Hepatocyte (in vitro differentiated cells): Measurements from ENCODE around the gene DDN. TPM values are rescaled to one million over a fixed set of nuclear protein-coding genes. Genes with fewer than 3 reads are reported as not detected.

Experiments
- DNase-seq: peaks from one replicate; pipeline ENCODE4 v3.0.0-alpha.2; 2016; ENCODE audit warnings: low spot score
- H2AFZ ChIP-seq: fragments of 200-600 bp; sonication (generic); 2 replicates; pipeline ENCODE4 v1.6.0; 2016; ENCODE audit warnings: antibody characterized with exemption, mild to moderate bottlenecking
- H3K27ac ChIP-seq: fragments of 200-600 bp; sonication (generic); 2 replicates; pipeline ENCODE4 v1.5.1; 2016; ENCODE audit warnings: mild to moderate bottlenecking
- H3K27me3 ChIP-seq: fragments of 200-600 bp; sonication (generic); 2 replicates; pipeline ENCODE4 v1.6.1; 2016
- H3K36me3 ChIP-seq: fragments of 200-600 bp; sonication (generic); replicated peaks from 2 replicates; pipeline ENCODE4 v1.5.1; 2016; ENCODE audit warnings: low read depth; ENCODE audit not compliant: insufficient read depth
- H3K4me1 ChIP-seq: fragments of 200-600 bp; sonication (generic); 2 replicates; pipeline ENCODE4 v1.5.1; 2016; ENCODE audit warnings: mild to moderate bottlenecking, moderate library complexity; ENCODE audit not compliant: insufficient read depth
- H3K4me2 ChIP-seq: fragments of 200-600 bp; sonication (generic); 2 replicates; pipeline ENCODE4 v1.6.0; 2016
- H3K4me3 ChIP-seq: fragments of 200-600 bp; sonication (generic); 2 replicates; pipeline ENCODE4 v1.5.1; 2016; ENCODE audit warnings: mild to moderate bottlenecking
- H3K79me2 ChIP-seq: fragments of 200-600 bp; sonication (generic); 2 replicates; pipeline ENCODE4 v1.6.0; 2017; ENCODE audit warnings: mild to moderate bottlenecking
- H3K9me2 ChIP-seq: fragments of 200-600 bp; sonication (generic); replicated peaks from 2 replicates; pipeline ENCODE4 v1.6.0; 2017; ENCODE audit warnings: mild to moderate bottlenecking; ENCODE audit not compliant: insufficient read depth
- H3K9me3 ChIP-seq: fragments of 200-600 bp; sonication (generic); 2 replicates; pipeline ENCODE4 v1.5.1; 2016; ENCODE audit warnings: low read depth, mild to moderate bottlenecking
- H4K20me1 ChIP-seq: fragments of 200-600 bp; sonication (generic); 2 replicates; pipeline ENCODE4 v1.6.0; 2016; ENCODE audit warnings: mild to moderate bottlenecking; ENCODE audit not compliant: insufficient read depth, poor library complexity, severe bottlenecking
- EZH2 ChIP-seq: fragments of 200-600 bp; sonication (generic); IDR thresholded peaks from 2 replicates; pipeline ENCODE4 v1.6.1; 2016; ENCODE audit warnings: antibody characterized with exemption, mild to moderate bottlenecking, borderline replicate concordance
- EZH2phosphoT487 ChIP-seq: fragments of 200-600 bp; sonication (generic); IDR thresholded peaks from one replicate; pipeline ENCODE4 v1.6.1; 2018; ENCODE audit warnings: antibody characterized with exemption, mild to moderate bottlenecking, low read depth, moderate library complexity; ENCODE audit not compliant: unreplicated experiment, severe bottlenecking
- WGBS: methylation state at CpG from one replicate; pipeline ENCODE4 v1.1.6; 2016; ENCODE audit warnings: low lambda C conversion rate; ENCODE audit errors: missing lambda C conversion rate; 5-methylcytosine and 5-hydroxymethylcytosine counted together
- polyA plus RNA-seq: library from polyadenylated mRNA; unstranded; fragments of >200 nt; fragmentation: Nextera tagmentation; extraction: Ambion mirVana; gene quantifications from 2 replicates; pipeline ENCODE4 v1.2.1, GENCODE V29; 2016
- total RNA-seq: library from RNA; depleted of rRNA; stranded (reverse); fragments of >200 nt; gene quantifications from 2 replicates; pipeline ENCODE4 v1.2.3, GENCODE V29; 2014
- TF ChIP-seq, protein P1 (sequence below): fragments of 200-600 bp; sonication (generic); IDR thresholded peaks from 2 replicates; pipeline ENCODE4 v1.5.1; 2016; ENCODE audit warnings: antibody characterized with exemption, mild to moderate bottlenecking; ENCODE audit not compliant: poor library complexity

Gene DDN
- total and polyA plus RNA-seq, 2 experiments from 2014 or later, result 0.10 TPM; not detected in 1

DNA sequence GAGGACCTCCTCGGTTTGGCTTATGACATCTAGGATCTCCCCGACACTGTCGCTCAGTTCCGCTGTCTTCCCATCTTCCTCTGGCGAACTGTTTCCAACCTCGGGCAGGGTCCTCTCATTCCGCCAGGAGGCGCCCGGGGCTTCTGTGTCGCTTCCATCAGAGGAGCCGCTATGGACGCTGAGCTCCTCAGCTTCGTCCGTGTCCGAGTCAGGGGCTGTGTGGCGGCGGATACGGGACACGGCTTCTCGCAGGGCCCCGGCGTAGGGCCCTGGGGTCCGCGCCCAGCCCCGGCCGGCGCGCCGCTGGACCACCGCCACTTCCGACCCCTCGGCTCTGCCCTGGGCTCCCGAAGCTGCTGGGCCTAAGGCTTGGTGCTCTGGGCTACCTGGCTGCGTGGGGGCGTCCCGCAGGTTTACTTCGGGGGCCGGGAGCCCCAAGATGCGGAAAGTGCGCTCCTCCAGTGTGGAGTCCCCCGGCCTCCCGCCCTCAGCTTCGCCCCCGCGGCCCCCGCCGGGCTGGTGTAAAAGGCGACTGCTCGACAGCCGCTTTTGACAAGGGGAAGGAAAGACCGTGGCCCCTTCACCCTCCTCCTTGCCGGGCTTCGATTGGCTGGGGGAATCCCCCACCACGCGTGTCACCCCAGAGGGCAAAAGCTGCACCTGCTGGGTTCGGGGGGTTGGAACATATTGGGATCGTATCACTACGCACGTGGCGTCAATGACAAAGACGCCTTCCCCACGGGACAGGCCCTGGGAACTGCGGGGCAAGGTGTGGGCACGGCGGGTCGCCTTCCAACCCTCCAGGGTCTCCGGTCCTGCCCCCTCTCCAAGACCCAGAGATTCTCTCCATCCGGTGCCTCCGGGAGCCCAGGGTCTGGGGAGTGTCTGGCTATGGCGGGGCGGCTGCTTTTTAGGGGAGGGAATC, 2.1 kb downstream of the DDN start:
- no peaks in the 10 kb centered on the region for H3K9me2 ChIP-seq
- no peak overlapping the region for H3K27ac ChIP-seq
- H3K36me3 ChIP-seq, result no peaks in the 10 kb centered on the region
- peaks cover 63% of the 10 kb centered on the region for H3K27me3 ChIP-seq
- peak; percentile 92 for DNase-seq
- peak overlapping the region; percentile 61 for H3K4me3 ChIP-seq
- no peaks in the 10 kb centered on the region for H3K79me2 ChIP-seq
- 7% methylated on average over 61 of the region's 71 CpGs for WGBS
- H3K9me3 ChIP-seq, result no peaks in the 10 kb centered on the region
- TF ChIP-seq, protein P1, sequence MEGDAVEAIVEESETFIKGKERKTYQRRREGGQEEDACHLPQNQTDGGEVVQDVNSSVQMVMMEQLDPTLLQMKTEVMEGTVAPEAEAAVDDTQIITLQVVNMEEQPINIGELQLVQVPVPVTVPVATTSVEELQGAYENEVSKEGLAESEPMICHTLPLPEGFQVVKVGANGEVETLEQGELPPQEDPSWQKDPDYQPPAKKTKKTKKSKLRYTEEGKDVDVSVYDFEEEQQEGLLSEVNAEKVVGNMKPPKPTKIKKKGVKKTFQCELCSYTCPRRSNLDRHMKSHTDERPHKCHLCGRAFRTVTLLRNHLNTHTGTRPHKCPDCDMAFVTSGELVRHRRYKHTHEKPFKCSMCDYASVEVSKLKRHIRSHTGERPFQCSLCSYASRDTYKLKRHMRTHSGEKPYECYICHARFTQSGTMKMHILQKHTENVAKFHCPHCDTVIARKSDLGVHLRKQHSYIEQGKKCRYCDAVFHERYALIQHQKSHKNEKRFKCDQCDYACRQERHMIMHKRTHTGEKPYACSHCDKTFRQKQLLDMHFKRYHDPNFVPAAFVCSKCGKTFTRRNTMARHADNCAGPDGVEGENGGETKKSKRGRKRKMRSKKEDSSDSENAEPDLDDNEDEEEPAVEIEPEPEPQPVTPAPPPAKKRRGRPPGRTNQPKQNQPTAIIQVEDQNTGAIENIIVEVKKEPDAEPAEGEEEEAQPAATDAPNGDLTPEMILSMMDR, result peak; percentile 75
- no peak for TF ChIP-seq EZH2
- TF ChIP-seq EZH2phosphoT487, result peak; percentile 61
- peak overlapping the region; percentile 79 for H2AFZ ChIP-seq
- no peaks in the 10 kb centered on the region for H4K20me1 ChIP-seq
- peaks cover 19% of the 10 kb centered on the region for H3K4me1 ChIP-seq
- H3K4me2 ChIP-seq, result peak overlapping the region; percentile 98

DNA sequence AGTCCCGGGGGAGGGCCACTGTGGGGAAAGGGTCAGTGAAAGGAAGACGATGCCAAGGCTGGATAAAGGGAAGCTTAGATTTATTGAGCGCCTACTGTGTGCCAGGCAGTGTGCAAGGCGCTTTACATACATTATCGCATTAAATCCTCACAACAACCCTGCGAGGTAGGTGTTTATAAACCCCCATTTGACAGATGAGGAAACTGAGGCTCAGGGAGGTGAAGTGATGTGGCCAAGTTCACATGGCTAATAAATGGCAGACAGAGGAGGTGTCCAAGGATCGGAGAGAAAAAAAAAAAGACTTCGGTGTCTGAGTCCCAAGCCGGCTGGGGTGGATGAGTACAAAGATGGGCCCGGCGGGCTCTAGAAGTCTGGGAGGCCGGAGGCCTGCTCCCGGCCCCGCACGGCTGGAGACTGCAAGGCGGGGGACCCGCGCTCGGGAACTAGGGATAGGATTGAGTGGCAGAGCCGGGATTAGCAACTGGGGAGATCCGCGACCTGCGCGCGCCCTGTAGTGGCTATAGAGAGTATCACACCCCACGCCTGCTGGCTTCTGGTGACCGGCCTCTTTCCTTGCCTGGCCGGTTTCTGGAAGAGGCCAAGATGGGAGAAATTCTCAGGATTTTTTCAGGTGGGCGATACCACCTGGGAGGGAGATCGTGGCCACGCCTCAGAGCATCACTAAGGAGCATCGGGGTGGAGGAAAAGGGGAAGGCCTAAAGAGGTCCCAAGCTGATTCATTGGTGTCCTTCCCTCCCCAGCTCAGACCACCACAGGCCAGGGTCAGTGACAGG, 3.9 kb downstream of the DDN start:
- Histone ChIP-seq H4K20me1 (no peaks in the 10 kb centered on the region), H3K9me3 (no peaks in the 10 kb centered on the region), H3K79me2 (no peaks in the 10 kb centered on the region), H2AFZ (no peak overlapping the region), H3K36me3 (no peaks in the 10 kb centered on the region), H3K4me2 (peak overlapping the region; percentile 73), H3K4me1 (peaks cover 19% of the 10 kb centered on the region), H3K27ac (no peak overlapping the region), H3K27me3 (peaks cover 59% of the 10 kb centered on the region), H3K9me2 (no peaks in the 10 kb centered on the region), H3K4me3 (no peak overlapping the region)
- TF ChIP-seq, protein P1, result peak; percentile 76
- TF ChIP-seq EZH2 (no peak), EZH2phosphoT487 (no peak)
- whole genome bisulfite sequencing, result 15% methylated on average over 32 of the region's 32 CpGs
- peak; percentile 94 for DNase-seq

DNA sequence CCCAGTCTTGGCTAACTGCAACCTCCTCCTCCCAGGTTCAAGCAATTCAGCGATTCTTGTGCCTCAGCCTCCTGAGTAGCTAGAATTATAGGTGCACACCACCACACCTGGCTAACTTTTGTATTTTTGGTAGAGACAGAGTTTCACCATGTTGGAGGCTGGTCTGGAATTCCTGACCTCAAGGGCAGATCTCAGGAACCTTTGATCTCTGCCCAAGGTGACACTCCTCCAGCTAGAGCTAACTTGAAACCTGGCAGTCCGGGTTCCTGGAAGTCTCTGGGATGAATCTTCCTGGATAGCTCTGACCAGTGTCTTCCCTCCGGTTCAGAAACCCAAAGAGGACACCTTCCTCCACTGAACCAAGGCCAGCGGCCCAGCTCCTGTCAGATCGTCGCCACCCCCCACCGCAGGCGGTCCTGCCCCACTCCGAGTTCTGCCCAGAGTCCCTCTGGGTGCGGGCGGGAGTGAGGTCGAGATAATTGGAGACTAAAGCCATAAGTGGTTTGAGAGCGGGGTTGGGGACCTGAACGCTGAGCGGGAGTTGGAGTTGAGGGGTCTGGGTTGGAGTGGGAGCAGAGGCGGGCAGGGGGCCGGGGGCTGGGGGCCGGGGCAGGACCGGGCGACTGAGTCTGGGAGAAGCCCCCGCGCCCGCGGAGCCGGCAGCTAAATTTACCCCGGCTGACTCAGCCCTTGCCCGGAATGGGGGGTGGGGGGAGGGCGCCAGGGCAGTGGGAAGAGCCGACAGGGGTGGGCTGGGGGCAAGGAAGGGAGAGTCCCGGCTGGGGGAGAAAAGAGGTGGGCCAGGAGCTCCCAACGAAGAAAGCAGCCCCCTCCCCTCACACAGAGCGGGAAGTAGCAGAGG, 4.7 kb downstream of the DDN start:
- H3K79me2 ChIP-seq, result no peaks in the 10 kb centered on the region
- 48% methylated on average over 16 of the region's 32 CpGs for WGBS
- TF ChIP-seq, protein P1, result no peak
- TF ChIP-seq EZH2 (no peak), EZH2phosphoT487 (no peak)
- no peak overlapping the region for H2AFZ ChIP-seq
- peaks cover 55% of the 10 kb centered on the region for H3K27me3 ChIP-seq
- peaks cover 12% of the 10 kb centered on the region for H3K4me1 ChIP-seq
- H3K27ac ChIP-seq, result no peak overlapping the region
- no peak overlapping the region for H3K4me3 ChIP-seq
- no peaks in the 10 kb centered on the region for H3K36me3 ChIP-seq
- H4K20me1 ChIP-seq, result no peaks in the 10 kb centered on the region
- DNase-seq, result no peak
- no peaks in the 10 kb centered on the region for H3K9me2 ChIP-seq
- no peak overlapping the region for H3K4me2 ChIP-seq
- H3K9me3 ChIP-seq, result no peaks in the 10 kb centered on the region
